NK-92 (cell line): ENCODE data around the gene AMPD1.
A peak's percentile ranks its signal among the peaks of the same experiment; 100 is the strongest.

ENCODE experiments used
- DNase-seq: peaks from one replicate; lab custom pipeline; 2025; ENCODE audit not compliant: unreplicated experiment; lab: John Stamatoyannopoulos, UW

AMPD1 gene

GRCh38 chr1:114700036-114700600, 4.8 kb upstream of the AMPD1 start:
- no peak for DNase-seq

DNA sequence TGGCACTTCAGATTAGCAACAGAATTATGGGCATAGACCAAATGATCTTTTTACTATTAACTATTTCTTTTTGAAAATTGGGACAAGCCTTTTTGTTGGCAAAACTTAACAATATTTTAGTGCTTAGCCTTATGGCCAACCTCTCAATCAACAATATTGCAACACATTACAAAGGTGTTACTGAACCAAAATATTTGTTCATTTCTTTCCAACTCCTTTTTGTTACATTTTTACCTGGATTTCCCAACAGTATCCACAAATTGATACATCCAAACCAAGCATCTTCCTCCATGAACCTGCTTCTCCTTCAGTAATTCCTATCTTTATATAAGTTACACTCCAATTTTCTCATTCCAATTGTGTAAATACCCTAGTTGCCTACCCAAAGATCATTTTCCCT, 1.5 kb upstream of the AMPD1 start:
- DNase-seq = no peak

GRCh38 chr1:114694540-114695310, 621 bp downstream of the AMPD1 start:
- no peak for DNase-seq

- DNase-seq = no peak
Observed at GRCh38 chr1:114692947-114693346, 2.4 kb downstream of the AMPD1 start.

- no peak for DNase-seq
Observed at GRCh38 chr1:114691061-114691460, 4.3 kb downstream of the AMPD1 start.

GRCh38 chr1:114690148-114690547, 5.2 kb downstream of the AMPD1 start:
- DNase-seq = no peak

DNA sequence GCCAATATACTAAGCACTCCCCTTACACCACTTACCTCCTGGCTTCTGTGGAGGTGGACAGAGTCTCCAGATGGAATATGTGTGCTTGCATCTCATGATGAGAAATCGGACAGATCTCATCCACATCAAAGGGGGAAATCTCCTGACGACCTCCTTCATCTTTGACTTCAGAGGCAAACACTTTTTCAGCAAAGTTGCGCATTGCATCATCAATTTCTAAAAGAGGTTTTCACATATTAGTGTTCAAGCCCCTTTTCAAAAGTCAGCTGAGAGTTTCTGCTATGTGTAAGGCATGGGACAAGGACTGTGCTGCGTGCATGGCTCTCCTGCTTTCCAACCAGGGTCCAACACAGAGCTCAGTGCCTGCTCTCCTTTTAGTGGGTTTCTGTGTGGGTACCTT, 6.8 kb downstream of the AMPD1 start:
- DNase-seq = no peak

DNA sequence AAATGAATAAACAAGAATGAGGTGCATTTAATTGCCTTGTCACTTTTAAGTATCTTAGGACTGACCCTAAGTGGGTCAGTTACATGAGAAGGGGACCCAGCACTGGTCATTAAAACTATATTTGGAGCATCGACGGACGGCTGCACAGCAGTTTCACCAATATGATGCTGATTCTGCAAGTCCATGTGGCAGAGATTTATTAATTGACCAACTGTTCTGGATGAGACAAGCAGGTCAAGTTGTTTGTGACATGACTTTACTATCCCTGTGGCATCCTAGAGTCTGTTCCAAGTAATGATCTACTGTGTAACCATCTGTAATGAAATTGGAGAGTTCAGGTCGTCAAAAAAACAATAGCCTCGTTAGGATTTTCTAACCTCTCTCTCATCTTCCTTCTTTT, 9.5 kb downstream of the AMPD1 start:
- no peak for DNase-seq

DNA sequence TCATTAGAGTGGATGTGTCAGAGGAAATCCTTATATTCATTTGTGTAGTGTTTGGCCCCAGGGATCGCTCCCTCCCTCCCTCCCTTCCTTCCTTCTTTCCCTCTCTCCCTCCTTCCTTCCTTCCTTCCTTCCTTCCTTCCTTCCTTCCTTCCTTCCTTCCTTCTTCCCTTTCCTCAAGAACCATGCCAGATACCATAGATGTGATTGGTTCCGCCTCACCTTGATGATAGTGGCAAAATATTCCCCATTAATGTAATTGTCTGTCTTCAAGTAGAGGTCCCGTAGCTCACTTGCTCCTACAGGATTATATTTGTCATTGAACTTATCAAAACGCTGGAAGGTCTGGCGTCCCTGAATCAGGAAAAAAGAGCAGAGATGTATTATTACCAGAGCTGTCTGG, 17.7 kb downstream of the AMPD1 start:
- no peak for DNase-seq

GRCh38 chr1:114676115-114676514, 19.2 kb downstream of the AMPD1 start:
- no peak for DNase-seq

DNA sequence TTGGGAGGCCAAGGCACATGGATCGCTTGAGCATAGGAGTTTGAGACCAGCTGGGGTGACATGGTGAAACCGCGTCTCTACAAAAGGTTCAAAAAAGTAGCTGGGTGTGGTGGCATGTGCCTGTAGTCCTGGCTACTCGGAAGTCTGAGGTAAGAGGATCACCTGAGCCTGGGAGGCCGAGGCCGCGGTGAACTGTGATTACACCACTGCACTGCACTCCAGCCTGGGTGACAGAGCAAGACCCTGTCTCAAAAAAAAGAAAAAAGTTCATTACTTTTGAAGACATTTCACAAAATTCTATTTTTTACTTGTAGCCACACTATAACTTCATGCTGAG, 23.4 kb downstream of the AMPD1 start:
- DNase-seq = no peak

GRCh38 chr1:114671011-114671938, 24.1 kb downstream of the AMPD1 start:
- no peak for DNase-seq

DNA sequence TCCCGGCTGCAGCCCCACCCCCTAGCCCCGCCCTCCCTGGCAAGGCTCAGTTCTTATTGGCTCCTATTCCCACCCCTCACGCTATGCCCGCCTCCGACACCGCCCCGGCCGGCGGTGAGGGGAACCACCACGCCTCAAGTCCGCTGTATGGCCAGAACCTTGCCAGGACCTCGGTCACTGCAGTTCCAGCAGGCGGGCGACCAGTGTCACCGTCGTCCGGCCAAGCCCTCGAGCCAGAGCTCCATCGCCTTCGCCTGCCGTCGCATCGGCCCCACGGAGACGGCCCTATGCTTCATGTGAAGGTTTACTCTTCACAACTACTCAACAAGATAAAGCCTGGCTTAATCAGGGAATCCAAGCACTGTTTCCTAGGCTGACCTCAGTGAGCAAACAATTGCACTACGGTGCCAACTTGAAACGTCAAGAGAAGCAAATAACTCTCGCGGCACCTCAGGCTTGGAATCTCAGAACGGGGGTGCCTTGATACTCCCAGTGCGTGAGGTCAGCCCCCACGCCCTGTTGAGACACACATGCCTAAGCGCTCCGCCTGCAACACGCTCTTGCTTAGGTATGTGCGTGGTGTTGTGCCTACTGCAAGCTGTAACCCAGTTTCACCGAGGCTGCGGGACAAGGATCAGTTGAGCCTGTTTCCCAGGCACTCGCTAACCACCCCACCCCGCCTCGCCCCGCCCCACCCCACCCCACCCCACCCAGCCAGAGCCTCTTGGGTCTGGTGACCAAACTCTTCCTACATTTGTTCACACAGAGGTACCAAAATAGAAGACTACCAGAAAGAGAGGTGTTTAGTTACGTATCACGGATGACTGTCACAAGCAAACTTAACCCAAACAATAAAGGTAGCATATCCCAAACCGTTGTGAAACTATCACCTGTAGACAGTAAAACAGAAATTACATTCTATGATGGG, 25.0 kb downstream of the AMPD1 start:
- DNase-seq = peak; percentile 22

DNA sequence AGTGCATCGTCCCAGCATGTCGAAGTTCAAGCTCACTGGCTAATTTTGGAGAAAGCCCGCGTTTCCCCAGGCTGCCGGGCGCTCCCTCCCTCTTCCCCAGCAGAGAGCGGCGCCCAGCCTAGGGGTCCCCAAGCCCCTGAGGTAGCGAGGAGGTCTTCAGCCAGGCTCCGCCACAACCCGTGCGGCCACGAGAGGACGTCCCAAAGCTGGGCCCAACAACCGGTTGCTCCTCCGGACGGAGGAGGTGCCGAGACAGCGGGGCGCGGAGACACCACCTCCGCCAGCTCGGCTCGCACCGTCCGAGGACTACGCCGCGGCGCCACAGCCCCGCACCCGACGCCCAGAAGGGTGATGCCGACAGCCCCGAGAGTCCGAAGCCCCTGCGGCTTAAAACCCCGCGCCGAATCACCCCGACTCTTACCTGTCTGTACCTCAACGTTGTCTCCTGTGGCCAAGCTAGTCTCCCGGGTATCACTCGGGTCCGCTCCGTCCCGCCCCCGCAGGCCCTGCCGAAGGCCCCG, 25.7 kb downstream of the AMPD1 start, which contains the start of gene DENND2C:
DENND2C (minus strand) TSS at position 488 of the 521 bp plus-strand sequence. CDS start 44,065 bp downstream, outside the sequence.
- no peak for DNase-seq

GRCh38 chr1:114668784-114669561, 26.4 kb downstream of the AMPD1 start:
- no peak for DNase-seq

- DNase-seq = no peak
Observed at GRCh38 chr1:114668373-114668772, 27.0 kb downstream of the AMPD1 start.

DNA sequence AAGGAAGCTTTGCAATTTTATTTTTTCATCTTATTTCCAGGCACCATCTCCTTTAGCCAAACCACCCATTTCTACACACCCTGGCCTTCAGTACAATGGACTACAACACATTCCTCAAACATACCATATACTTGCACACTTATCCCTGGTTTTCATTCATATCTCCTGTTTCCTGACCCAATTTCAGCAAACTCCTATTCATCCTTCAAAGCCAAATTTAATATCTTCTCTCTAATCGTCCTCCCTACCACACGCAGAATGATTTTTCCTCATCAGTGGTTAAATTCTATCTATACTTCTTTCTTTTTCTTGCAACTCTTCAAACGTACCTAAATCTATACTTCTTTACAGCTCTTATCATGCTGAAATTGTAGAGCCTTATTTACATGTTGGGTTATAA, 28.4 kb downstream of the AMPD1 start:
- no peak for DNase-seq

DNA sequence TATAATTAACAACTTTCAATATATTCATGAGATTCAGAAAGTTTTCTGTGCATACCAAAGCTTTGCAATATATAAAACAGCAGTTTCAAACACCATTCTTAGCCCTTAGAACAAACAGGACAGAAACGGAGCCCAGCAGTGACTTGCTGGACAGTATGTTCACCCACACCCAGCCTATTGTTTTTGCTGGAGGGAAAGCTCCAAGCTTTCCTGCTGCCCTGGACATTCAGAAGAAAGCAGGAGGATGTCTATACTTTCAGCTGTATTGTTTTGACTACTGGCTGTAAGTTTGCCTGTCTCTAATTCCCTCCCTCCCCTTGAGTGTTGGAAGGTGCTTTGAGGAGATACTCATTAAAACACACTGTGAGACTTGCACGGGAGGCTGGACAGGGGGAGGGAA, 35.1 kb downstream of the AMPD1 start:
- no peak for DNase-seq

DNA sequence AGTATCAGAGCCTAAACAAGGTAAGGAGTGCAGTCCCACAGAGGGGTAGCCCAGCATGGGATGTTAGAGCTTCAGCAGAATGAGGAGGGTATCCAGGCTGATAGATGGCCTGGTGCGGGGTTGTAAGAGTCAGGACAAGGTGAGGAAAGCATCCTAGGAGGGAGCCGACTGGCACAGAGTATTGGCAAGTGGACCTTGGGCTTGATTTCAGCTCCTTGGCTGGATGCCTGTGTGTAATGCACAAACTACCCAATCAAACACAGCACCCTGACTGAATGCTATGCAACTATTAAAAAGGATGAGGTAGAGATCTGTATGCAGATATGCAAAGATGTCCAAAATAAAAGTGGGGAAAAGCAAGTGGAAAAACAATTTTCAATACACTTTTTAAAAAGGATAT, 43.5 kb downstream of the AMPD1 start:
- no peak for DNase-seq

DNA sequence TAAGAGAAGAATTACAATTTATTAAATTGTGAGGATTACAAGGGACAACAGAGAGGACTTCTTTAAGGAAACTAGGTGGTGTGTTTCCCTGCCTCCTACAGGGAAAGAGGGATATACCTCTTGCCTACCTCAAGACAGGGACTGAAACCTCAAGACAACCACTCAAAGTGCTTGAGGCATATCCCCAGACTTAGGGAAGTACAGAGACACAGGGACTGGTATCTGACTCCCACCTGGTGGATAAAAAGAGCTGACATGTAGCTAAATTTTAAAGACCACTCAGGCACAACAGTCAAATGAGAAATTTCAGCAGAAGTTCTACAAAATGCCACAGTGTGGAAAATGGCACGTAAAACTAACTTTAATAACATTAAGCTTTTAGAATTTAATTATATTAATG, 46.8 kb downstream of the AMPD1 start:
- DNase-seq = no peak
